SK-N-SH (cell line): ENCODE data around the gene MYRF. TPM values are rescaled to one million over a fixed set of nuclear protein-coding genes. Genes with fewer than 3 reads are reported as not detected.

Experiments used
- CTCF ChIA-PET: fragments of 300-600, 350-600 bp; formaldehyde crosslinking; extraction: SDS; loops from one replicate; lab custom pipeline; 2021; lab: Yijun Ruan, JAX
- POLR2A ChIA-PET: fragments of 350-600 bp; sonication (Branson Sonifier 250); formaldehyde crosslinking; extraction: SDS; loops from one replicate; lab custom pipeline; 2020; ENCODE audit warnings: antibody characterized with exemption, inconsistent platforms; lab: Yijun Ruan, JAX
- DNase-seq: peaks from one replicate; pipeline ENCODE4 v3.0.0; 2012
- H2AFZ ChIP-seq: fragments of 200-600 bp; sonication (generic); 2 replicates; pipeline ENCODE4 v1.8.1; 2016; ENCODE audit warnings: antibody characterized with exemption, mild to moderate bottlenecking, low read depth
- H3F3A ChIP-seq: fragments of 200-600 bp; sonication (generic); replicated peaks from 2 replicates; pipeline ENCODE3; 2016; ENCODE audit warnings: antibody characterized with exemption, mild to moderate bottlenecking; ENCODE audit not compliant: insufficient read depth
- H3K27ac ChIP-seq, 2 experiments: fragments of 200-500 bp in 1 of 2; fragments of 200-600 bp in 1 of 2; sonication (Bioruptor generic) in 1 of 2; sonication (generic), shearing (Covaris generic) in 1 of 2; 2 replicates each; pipeline versions ENCODE4 v1.5.1 to v1.6.1; 2014 to 2016; ENCODE audit warnings: low read depth in 2 of 2, inconsistent platforms in 1 of 2, low read length in 1 of 2, mild to moderate bottlenecking in 1 of 2, mixed read lengths in 1 of 2
- H3K27me3 ChIP-seq: fragments of 200-600 bp; sonication (generic), shearing (Covaris generic); 2 replicates; pipeline ENCODE4 v1.6.1; 2016; ENCODE audit warnings: mixed run types; ENCODE audit not compliant: insufficient read depth
- H3K36me3 ChIP-seq, 2 experiments: fragments of 200-500 bp in 1 of 2; fragments of 200-600 bp in 1 of 2; sonication (Bioruptor generic) in 1 of 2; sonication (generic) in 1 of 2; replicated peaks in 1 of 2; 2 replicates each; pipeline versions ENCODE3 to v1.5.1; 2014 to 2016; ENCODE audit warnings: low read length in 1 of 2, mild to moderate bottlenecking in 1 of 2; ENCODE audit not compliant: insufficient read depth in 2 of 2, control insufficient read depth in 1 of 2
- H3K4me1 ChIP-seq, 2 experiments: fragments of 200-500 bp in 1 of 2; fragments of 200-600 bp in 1 of 2; sonication (Bioruptor generic) in 1 of 2; sonication (generic), shearing (Covaris generic) in 1 of 2; 2 replicates each; pipeline versions ENCODE4 v1.5.1 to v1.6.1; 2014 to 2016; ENCODE audit warnings: low read depth in 1 of 2, low read length in 1 of 2, mixed run types in 1 of 2; ENCODE audit not compliant: insufficient read depth in 2 of 2, control insufficient read depth in 1 of 2
- H3K4me2 ChIP-seq: fragments of 200-600 bp; sonication (generic), shearing (Covaris generic); 2 replicates; pipeline ENCODE4 v1.6.1; 2017; ENCODE audit warnings: mixed run types
- H3K4me3 ChIP-seq, 2 experiments: fragments of 200-500 bp in 1 of 2; fragments of 200-600 bp in 1 of 2; sonication (Bioruptor generic) in 1 of 2; sonication (generic), shearing (Covaris generic) in 1 of 2; 2 replicates each; pipeline versions ENCODE4 v1.5.1 to v1.8.1; 2014 to 2016; ENCODE audit warnings: low read depth in 2 of 2, inconsistent platforms in 1 of 2, low read length in 1 of 2, mild to moderate bottlenecking in 1 of 2, mixed read lengths in 1 of 2, moderate library complexity in 1 of 2
- H3K79me2 ChIP-seq: fragments of 200-600 bp; sonication (generic); 2 replicates; pipeline ENCODE4 v1.8.1; 2017; ENCODE audit warnings: mild to moderate bottlenecking; ENCODE audit not compliant: insufficient read depth
- H3K9ac ChIP-seq: fragments of 200-600 bp; sonication (generic); 2 replicates; pipeline ENCODE4 v1.6.1; 2017; ENCODE audit warnings: mixed run types
- H3K9me2 ChIP-seq: fragments of 200-600 bp; sonication (generic); 2 replicates; pipeline ENCODE4 v1.6.1; 2017; ENCODE audit warnings: mixed run types
- H3K9me3 ChIP-seq: fragments of 200-600 bp; sonication (generic); 2 replicates; pipeline ENCODE4 v1.6.1; 2017; ENCODE audit warnings: mixed run types, mild to moderate bottlenecking, moderate library complexity
- H4K20me1 ChIP-seq: fragments of 200-600 bp; sonication (generic); 2 replicates; pipeline ENCODE4 v1.6.1; 2017; ENCODE audit warnings: mild to moderate bottlenecking, mixed run types; ENCODE audit not compliant: insufficient read depth
- CHD2 ChIP-seq: fragments of 150-350 bp; IDR thresholded peaks from 2 replicates; pipeline ENCODE4 v1.6.1; 2018; ENCODE audit warnings: low read length; ENCODE audit not compliant: partially characterized antibody
- FOXM1 ChIP-seq: IDR thresholded peaks from 2 replicates; pipeline ENCODE4 v1.4.0; 2012; ENCODE audit warnings: low read depth, mild to moderate bottlenecking
- GATA2 ChIP-seq: sonication (generic); formaldehyde crosslinking; IDR thresholded peaks from 2 replicates; pipeline ENCODE4 v1.5.0; 2020; ENCODE audit warnings: mild to moderate bottlenecking, missing genetic modification reagents
- IRF3 ChIP-seq: fragments of 150-350 bp; IDR thresholded peaks from 2 replicates; pipeline ENCODE4 v1.6.1; 2016; ENCODE audit warnings: mild to moderate bottlenecking, low read depth, low read length
- NFIC ChIP-seq: IDR thresholded peaks from 2 replicates; pipeline ENCODE4 v1.4.0; 2012; ENCODE audit warnings: borderline replicate concordance
- POLR2AphosphoS5 ChIP-seq: IDR thresholded peaks from 2 replicates; pipeline ENCODE4 v1.6.1; 2012; ENCODE audit warnings: low read depth, low read length
- REST ChIP-seq: IDR thresholded peaks from 2 replicates; pipeline ENCODE4 v1.6.1; 2012; ENCODE audit warnings: mild to moderate bottlenecking, low read depth, low read length, moderate library complexity
- RFX5 ChIP-seq: IDR thresholded peaks from 2 replicates; pipeline ENCODE4 v1.6.1; 2012; ENCODE audit warnings: mild to moderate bottlenecking, improper control_type of control experiment, low read length
- RXRA ChIP-seq: IDR thresholded peaks from 2 replicates; pipeline ENCODE4 v1.4.0; 2012; ENCODE audit warnings: low read depth, mild to moderate bottlenecking, borderline replicate concordance
- SIN3A ChIP-seq: IDR thresholded peaks from 2 replicates; pipeline ENCODE4 v1.6.1; 2012; ENCODE audit warnings: low read depth, mild to moderate bottlenecking, low read length, moderate library complexity, borderline replicate concordance
- TEAD4 ChIP-seq: IDR thresholded peaks from 2 replicates; pipeline ENCODE4 v1.4.0; 2012; ENCODE audit warnings: mild to moderate bottlenecking, borderline replicate concordance; ENCODE audit not compliant: insufficient read depth
- WGBS: methylation state at CpG from one replicate; pipeline ENCODE4 v1.1.6; 2017; ENCODE audit warnings: low lambda C conversion rate; 5-methylcytosine and 5-hydroxymethylcytosine counted together
- polyA plus RNA-seq, 3 experiments: library from polyadenylated mRNA; depleted of rRNA; stranded (reverse); fragments of >200 nt; gene quantifications; 2 replicates each; pipeline ENCODE4 v1.2.3, GENCODE V29; 2012

The MYRF gene
- polyA plus RNA-seq, 1 of the 3 experiments (the other 2 are of a cell fraction): 2.8 TPM

DNA sequence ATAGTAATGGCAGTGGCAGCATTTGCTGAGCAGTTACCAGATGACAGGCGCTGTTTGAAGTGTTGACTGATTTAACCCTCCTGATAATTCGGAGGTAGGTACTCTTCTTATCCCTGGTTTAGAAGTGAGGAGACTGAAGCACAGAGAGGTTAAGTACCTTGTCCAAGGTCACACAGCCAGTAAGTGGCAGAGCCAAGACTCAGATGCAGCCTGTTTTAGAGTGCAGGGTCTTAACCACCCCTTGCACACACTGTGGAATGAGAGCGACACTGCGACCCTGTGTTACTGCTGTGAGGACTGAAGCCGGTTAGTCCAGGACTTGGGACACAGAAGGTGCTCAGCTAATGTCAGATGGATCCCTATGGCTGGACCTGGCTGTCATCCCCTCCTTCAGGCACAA lies 37.5 kb upstream of the MYRF start:
- Histone ChIP-seq H3K36me3 (no peaks in the 10 kb centered on the region), H3K27ac (no peak overlapping the region), H3K79me2 (no peaks in the 10 kb centered on the region; the same call in 1 of the 2 replicates), H3K4me1 (peaks cover 8 to 38% of the 10 kb centered on the region in 2 experiments; a peak in 2 of 4 replicates), H3K27me3 (no peaks in the 10 kb centered on the region), H2AFZ (no peak overlapping the region), H3K4me2 (no peak overlapping the region), H3K4me3 (no peak overlapping the region), H3K9me2 (no peaks in the 10 kb centered on the region), H3F3A (no peaks in the 10 kb centered on the region), H3K9me3 (no peaks in the 10 kb centered on the region), H4K20me1 (no peaks in the 10 kb centered on the region), H3K9ac (no peak overlapping the region)
- no peak for DNase-seq
- TF ChIP-seq GATA2 (CRISPR knock-in tag): no peak
- TF ChIP-seq POLR2AphosphoS5: no peak
- TF ChIP-seq REST: no peak
- TF ChIP-seq RFX5: no peak
- no peak for TF ChIP-seq FOXM1
- TF ChIP-seq TEAD4: no peak
- no peak for TF ChIP-seq IRF3
- ChIA-PET CTCF (interaction anchor here (0.9 to 2.0 kb wide), 4 partner anchors 15 to 279 kb away, joined by 3 to 13 read pairs (median 4); no protein-coding TSS in a partner anchor), POLR2A (no interaction called here)
- WGBS: 93% methylated on average over 2 of the region's 5 CpGs

DNA sequence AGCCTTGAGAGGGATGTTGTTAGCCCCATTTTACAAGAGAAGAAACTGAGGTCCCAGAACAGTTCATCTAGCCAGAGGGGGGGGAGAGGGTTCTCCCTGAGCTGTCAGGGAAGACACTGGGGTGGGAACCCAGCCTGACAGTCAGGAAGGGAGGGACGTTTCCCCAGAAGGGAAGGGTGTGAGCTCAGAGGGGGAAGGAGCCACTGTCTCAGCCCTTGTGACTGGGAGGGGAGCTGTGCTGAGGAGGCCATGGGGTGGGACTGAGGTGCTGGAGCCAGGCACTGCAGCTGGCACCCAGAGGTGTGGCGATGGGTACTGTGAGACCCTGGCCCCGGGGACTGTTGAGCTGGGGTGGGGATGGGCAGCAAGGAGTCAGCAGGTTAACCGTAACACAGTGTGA lies 36.6 kb upstream of the MYRF start:
- POLR2A ChIA-PET: no interaction called here
- Histone ChIP-seq H2AFZ (no peak overlapping the region), H3K79me2 (no peaks in the 10 kb centered on the region; the same call in 1 of the 2 replicates), H3K4me2 (no peak overlapping the region), H3K27ac (no peak overlapping the region), H3K9ac (no peak overlapping the region), H3K4me3 (no peak overlapping the region), H3K9me2 (no peaks in the 10 kb centered on the region), H3K4me1 (peaks cover 8 to 38% of the 10 kb centered on the region in 2 experiments; a peak in 2 of 4 replicates), H4K20me1 (no peaks in the 10 kb centered on the region), H3F3A (no peaks in the 10 kb centered on the region), H3K27me3 (no peaks in the 10 kb centered on the region), H3K9me3 (no peaks in the 10 kb centered on the region), H3K36me3 (no peaks in the 10 kb centered on the region)
- CTCF ChIA-PET: interaction anchor here (0.9 to 2.0 kb wide), 5 partner anchors 16 to 280 kb away, joined by 3 to 13 read pairs (median 3); no protein-coding TSS in a partner anchor
- WGBS: 76% methylated on average over 3 of the region's 4 CpGs
- no peak for DNase-seq
- TF ChIP-seq GATA2 (CRISPR knock-in tag) (no peak), REST (no peak), RXRA (no peak), NFIC (no peak), CHD2 (no peak), SIN3A (no peak)
